HFF-Myc (cell line): ENCODE measurements around the gene CHD1.

ENCODE experiments used
- DNase-seq: peaks from one replicate; pipeline ENCODE4 v3.0.0-alpha.2; 2011; ENCODE audit warnings: low read depth; ENCODE audit errors: extremely low read depth
- H3K4me3 ChIP-seq: replicated peaks from 2 replicates; pipeline ENCODE4 v1.5.1; 2011; ENCODE audit warnings: low read depth, mild to moderate bottlenecking, control low read depth, low read length
- CTCF ChIP-seq: IDR thresholded peaks from 2 replicates; pipeline ENCODE4 v1.5.1; 2012; ENCODE audit warnings: mild to moderate bottlenecking, low read depth, low read length, control low read depth; ENCODE audit errors: missing control alignments

Gene CHD1

GRCh38 chr5:98902733-98903132, 26.1 kb downstream of the CHD1 start:
- DNase-seq: no peak
- H3K4me3 ChIP-seq: no peak overlapping the region
- TF ChIP-seq CTCF: no peak

- no peak for DNase-seq
- H3K4me3 ChIP-seq: no peak overlapping the region
- no peak for TF ChIP-seq CTCF
Observed at GRCh38 chr5:98899456-98899855, 29.4 kb downstream of the CHD1 start.

DNA sequence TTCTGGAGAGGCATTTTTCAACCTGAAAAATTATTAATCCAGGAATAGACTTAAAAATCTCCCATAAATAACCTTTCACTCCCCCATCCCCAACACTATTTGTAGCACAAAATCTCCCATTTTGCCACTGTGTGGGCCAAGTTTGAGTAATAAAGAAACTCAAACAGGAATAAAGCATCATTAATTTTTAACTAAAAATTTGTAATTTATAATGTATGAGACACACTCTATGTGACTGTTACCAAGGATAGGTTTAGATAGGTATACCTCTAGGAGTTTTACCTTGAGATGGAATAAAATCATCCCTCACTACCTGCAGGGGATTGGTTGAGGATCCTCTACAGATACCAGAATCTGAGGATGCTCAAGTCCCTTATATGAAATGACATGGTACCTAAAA, 30.1 kb downstream of the CHD1 start:
- DNase-seq: no peak
- no peak for TF ChIP-seq CTCF
- no peak overlapping the region for H3K4me3 ChIP-seq

DNA sequence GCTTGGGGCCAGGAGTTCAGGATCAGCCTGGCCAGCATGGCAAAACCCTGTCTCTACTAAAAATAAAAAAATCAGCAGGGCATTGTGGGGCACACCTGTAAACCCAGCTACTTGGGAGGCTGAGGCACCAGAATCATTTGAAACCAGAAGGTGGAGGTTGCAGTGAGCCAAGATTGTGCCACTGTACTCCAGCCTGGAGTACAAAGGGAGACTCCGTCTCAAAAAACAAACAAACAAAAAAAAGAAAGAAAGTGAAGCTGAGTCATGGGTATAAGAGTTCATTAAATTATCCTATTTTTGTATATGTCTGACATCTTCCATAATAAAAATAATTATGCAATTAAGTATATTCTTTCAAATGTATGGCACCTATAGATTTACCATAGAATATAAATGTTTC, 37.2 kb downstream of the CHD1 start:
- TF ChIP-seq CTCF: no peak
- no peak for DNase-seq
- H3K4me3 ChIP-seq: no peak overlapping the region

- no peak for DNase-seq
- no peak for TF ChIP-seq CTCF
- no peak overlapping the region for H3K4me3 ChIP-seq
Observed at GRCh38 chr5:98880598-98880997, 48.2 kb downstream of the CHD1 start.

DNA sequence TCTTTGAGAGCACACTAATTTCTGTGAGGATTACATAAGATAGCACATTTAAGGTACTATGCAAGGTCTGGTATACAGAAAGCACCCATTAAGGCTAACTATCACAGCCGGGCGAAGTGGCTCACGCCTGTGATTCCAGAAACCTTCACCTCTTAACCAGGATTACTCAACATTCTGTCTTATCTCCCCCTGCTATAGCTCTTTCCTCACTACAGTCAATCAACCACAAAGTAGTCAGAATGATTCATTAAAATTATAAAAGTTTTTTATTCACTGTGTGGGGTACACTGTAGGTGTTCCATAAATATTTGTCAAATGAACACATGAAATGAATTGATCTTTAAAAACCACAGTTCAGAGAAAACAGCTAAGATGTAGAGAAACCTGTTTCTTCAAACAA, 48.7 kb downstream of the CHD1 start:
- no peak overlapping the region for H3K4me3 ChIP-seq
- no peak for TF ChIP-seq CTCF
- DNase-seq: no peak

DNA sequence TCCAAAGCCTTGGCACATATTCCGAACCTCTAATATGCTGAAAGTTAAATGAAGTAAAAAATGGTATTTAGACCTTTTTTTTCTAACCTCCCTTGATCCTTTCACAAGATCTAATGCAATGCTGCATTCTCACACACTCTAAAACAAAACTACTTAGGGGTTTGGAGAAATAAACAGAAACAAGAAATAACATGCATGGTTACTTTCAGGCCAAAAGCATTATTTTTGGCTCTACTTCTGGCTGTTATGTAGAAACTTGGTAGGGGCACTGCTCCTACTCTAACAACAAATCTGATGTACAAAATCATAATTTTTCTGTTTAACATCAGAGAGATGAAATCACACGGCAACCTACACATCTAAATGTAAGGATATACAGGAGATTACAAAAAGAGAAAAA, 51.2 kb downstream of the CHD1 start:
- TF ChIP-seq CTCF: no peak
- no peak overlapping the region for H3K4me3 ChIP-seq
- no peak for DNase-seq
